ENCODE data around the gene PMFBP1. TPM values are rescaled to one million over a fixed set of nuclear protein-coding genes. Genes with fewer than 3 reads are reported as not detected.

PMFBP1 gene
- polyA plus RNA-seq, 6 donors from 2014 or later: 0.23 to 1.3 TPM; not detected in 4

GRCh38 chr16:72137380-72138063 lies 34.4 kb downstream of the PMFBP1 start:
- peak overlapping the region in 1 of 8 donors; percentile 79 for H3K4me3 Mint-ChIP-seq
- H3K36me3 Mint-ChIP-seq: peaks cover 0 to 10% of the 10 kb centered on the region in 2 donors
- H3K27me3 Mint-ChIP-seq: no peaks in the 10 kb centered on the region
- H3K27ac Mint-ChIP-seq: no peak overlapping the region
- no peak for DNase-seq
- no peak for ATAC-seq (ENCODE audit: low read depth in 2 of 2)
- no peaks in the 10 kb centered on the region for H3K4me1 Mint-ChIP-seq
- peaks cover 0 to 1% (median 0%) of the 10 kb centered on the region in 7 donors for H3K9me3 Mint-ChIP-seq

DNA sequence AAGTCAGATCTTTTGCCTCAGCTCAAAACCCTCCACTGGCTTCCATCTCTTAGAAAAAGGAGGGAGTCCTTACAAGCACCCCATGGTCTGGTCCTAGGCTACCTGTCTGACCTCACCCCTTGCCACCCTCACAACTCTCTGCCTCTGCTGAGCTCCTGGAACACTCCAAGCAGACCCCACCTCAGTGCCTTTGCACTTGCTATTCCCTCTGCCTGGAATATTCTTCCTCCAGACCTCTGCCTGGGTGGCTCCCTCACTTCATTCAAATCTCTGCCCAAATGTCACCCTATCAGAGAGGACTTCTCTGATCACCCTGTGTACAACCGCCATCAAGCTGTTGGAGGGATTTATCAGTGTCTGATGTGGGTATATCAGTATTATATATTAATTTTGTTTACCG lies 37.4 kb downstream of the PMFBP1 start:
- Mint-ChIP-seq H3K4me1 (no peaks in the 10 kb centered on the region), H3K27ac (no peak overlapping the region), H3K27me3 (no peaks in the 10 kb centered on the region), H3K9me3 (peaks cover 0 to 1% (median 0%) of the 10 kb centered on the region in 7 donors), H3K36me3 (peaks cover 0 to 7% of the 10 kb centered on the region in 2 donors), H3K4me3 (no peak overlapping the region)
- DNase-seq (no peak), ATAC-seq (ENCODE audit: low read depth in 2 of 2) (no peak)

- no peaks in the 10 kb centered on the region for H3K27me3 Mint-ChIP-seq
- H3K4me3 Mint-ChIP-seq: no peak overlapping the region
- no peaks in the 10 kb centered on the region for H3K9me3 Mint-ChIP-seq
- peaks cover 0 to 7% of the 10 kb centered on the region in 2 donors for H3K36me3 Mint-ChIP-seq
- ATAC-seq (ENCODE audit: low read depth in 2 of 2) (no peak), DNase-seq (no peak)
- H3K27ac Mint-ChIP-seq: no peak overlapping the region
- H3K4me1 Mint-ChIP-seq: no peaks in the 10 kb centered on the region
Observed at GRCh38 chr16:72132726-72133125, 39.2 kb downstream of the PMFBP1 start.

GRCh38 chr16:72131036-72131435 lies 40.9 kb downstream of the PMFBP1 start:
- ATAC-seq (ENCODE audit: low read depth in 2 of 2) (no peak), DNase-seq (no peak)
- no peak overlapping the region for H3K27ac Mint-ChIP-seq
- no peaks in the 10 kb centered on the region for H3K36me3 Mint-ChIP-seq
- no peak overlapping the region for H3K4me3 Mint-ChIP-seq
- H3K27me3 Mint-ChIP-seq: no peaks in the 10 kb centered on the region
- no peaks in the 10 kb centered on the region for H3K4me1 Mint-ChIP-seq
- H3K9me3 Mint-ChIP-seq: no peaks in the 10 kb centered on the region

DNA sequence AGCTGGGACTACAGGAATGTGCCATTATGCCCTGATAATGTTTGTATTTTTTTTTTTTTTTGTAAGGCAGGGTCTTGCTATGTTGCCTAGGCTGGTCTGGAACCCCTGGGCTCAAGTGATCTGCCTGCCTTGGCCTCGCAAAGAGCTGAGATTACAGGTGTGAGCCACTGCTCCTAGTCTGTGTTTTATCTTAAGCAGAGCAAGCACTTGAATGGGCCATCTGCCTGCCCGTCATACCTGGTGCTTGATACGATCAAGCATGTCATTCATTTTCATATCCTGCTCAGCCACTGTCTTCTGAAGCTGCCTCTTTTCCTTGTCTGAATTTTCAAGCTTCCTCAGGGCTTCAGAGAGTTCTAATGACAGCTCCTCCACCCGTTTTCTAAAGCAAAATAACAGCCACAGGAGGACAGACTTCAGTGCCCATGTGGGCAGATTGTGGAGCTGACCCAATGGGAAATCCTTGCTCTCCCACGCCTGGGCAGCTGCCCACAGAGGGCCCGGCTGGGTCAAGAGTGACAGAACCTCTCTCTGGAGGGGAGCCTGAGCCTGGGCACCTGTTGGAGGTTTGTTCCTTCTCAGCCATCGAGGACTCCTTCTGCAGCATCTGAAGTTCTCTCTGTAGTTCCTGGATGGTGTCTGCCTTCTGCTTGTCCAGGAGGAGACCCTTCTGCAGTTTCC lies 41.8 kb downstream of the PMFBP1 start:
- Mint-ChIP-seq H3K4me1 (peaks cover 0 to 1% (median 0%) of the 10 kb centered on the region in 3 donors), H3K4me3 (no peak overlapping the region), H3K27me3 (no peaks in the 10 kb centered on the region), H3K9me3 (no peaks in the 10 kb centered on the region), H3K36me3 (no peaks in the 10 kb centered on the region), H3K27ac (peak overlapping the region in 1 of 6 donors; percentile 43)
- ATAC-seq (ENCODE audit: low read depth in 2 of 2) (no peak), DNase-seq (no peak)

DNA sequence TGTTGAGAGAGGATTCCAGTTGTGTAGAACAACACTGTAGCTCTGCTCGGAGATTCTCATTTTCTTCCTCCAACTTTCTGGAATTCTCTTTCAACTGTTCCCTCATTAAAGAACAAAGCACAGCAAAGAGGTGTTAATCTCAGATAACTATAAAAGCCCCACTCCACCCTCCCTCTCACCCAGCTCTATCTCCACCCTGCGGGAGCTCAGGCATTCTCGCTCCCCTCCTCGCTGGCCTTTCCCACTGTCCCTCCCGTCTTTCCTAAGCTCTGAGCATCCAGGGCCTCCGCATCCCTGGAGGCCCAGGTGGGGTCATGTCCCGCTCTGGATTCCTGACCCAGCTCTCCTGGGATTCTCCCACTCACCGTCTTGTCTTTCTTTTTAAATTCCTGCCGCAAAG lies 43.3 kb downstream of the PMFBP1 start:
- no peak for ATAC-seq (ENCODE audit: low read depth in 2 of 2)
- Mint-ChIP-seq H3K9me3 (no peaks in the 10 kb centered on the region), H3K27ac (no peak overlapping the region), H3K4me3 (no peak overlapping the region), H3K27me3 (no peaks in the 10 kb centered on the region), H3K4me1 (peaks cover 0 to 5% (median 0%) of the 10 kb centered on the region in 3 donors), H3K36me3 (no peaks in the 10 kb centered on the region)
- DNase-seq: no peak

GRCh38 chr16:72126429-72126765 lies 45.6 kb downstream of the PMFBP1 start:
- H3K9me3 Mint-ChIP-seq: no peaks in the 10 kb centered on the region
- peaks cover 0 to 5% (median 0%) of the 10 kb centered on the region in 3 donors for H3K4me1 Mint-ChIP-seq
- DNase-seq (no peak), ATAC-seq (ENCODE audit: low read depth in 2 of 2) (no peak)
- no peaks in the 10 kb centered on the region for H3K27me3 Mint-ChIP-seq
- peak overlapping the region in 2 of 6 donors; percentile 5 to 38 for H3K27ac Mint-ChIP-seq
- H3K36me3 Mint-ChIP-seq: no peaks in the 10 kb centered on the region
- H3K4me3 Mint-ChIP-seq: no peak overlapping the region

GRCh38 chr16:72125635-72126428 lies 46.1 kb downstream of the PMFBP1 start:
- Mint-ChIP-seq H3K9me3 (no peaks in the 10 kb centered on the region), H3K36me3 (no peaks in the 10 kb centered on the region), H3K4me1 (peaks cover 0 to 5% (median 0%) of the 10 kb centered on the region in 3 donors), H3K27ac (no peak overlapping the region), H3K27me3 (no peaks in the 10 kb centered on the region), H3K4me3 (no peak overlapping the region)
- ATAC-seq (ENCODE audit: low read depth in 2 of 2) (no peak), DNase-seq (no peak)

DNA sequence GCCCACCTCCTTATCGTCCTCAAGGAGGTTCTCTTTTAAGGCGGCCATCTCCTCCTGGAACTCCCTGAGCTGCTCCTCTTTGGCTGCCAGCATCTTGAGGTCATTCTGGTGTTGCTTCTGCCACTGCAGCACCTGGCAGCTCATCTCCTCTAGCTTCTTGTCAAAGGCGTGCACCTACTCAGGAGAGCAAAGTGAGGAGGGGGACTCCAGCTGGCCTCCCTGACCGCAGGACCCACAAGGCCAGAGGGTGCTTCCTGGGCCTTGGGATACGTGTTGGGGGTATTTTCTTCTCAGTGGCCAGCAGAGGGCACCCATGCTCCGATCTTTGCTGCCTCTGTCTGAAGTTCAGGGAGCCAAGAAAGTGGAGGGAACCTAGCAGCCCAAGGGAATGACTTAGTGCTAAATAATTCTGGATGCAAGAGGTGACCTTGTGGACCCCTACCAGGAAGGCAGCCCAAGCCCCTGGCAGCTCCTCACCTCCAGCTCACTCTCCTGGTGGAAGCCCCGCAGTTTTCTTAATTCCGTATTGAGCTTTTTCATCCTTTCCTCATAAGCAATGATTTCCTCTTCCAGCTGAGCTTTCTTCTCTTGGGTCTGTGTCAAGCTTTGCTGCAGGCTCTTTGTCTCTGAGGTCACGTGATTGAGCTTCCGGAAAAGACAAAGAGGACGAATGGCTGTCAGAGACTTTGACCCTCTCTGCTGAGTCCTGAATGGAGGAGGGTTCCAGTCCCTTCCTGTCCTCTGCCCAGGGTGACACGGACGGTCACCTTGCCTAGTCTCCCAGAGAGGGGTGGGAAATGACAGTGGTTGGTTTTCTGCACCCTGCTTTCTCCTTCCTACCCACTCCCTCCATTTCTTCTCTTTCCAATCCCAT lies 47.0 kb downstream of the PMFBP1 start:
- Mint-ChIP-seq H3K4me3 (peak overlapping the region in 1 of 8 donors; percentile 15), H3K27ac (peak overlapping the region in 3 of 6 donors; percentile 52 to 70 (median 54)), H3K9me3 (no peaks in the 10 kb centered on the region), H3K36me3 (no peaks in the 10 kb centered on the region), H3K4me1 (peaks cover 0 to 5% (median 0%) of the 10 kb centered on the region in 3 donors), H3K27me3 (no peaks in the 10 kb centered on the region)
- ATAC-seq (ENCODE audit: low read depth in 2 of 2) (peak; percentile 32 to 41), DNase-seq (peak; percentile 51)

- peaks cover 0 to 5% (median 0%) of the 10 kb centered on the region in 3 donors for H3K4me1 Mint-ChIP-seq
- ATAC-seq (ENCODE audit: low read depth in 2 of 2): no peak
Observed at GRCh38 chr16:72124148-72124547, 47.8 kb downstream of the PMFBP1 start.

GRCh38 chr16:72123426-72123825 lies 48.5 kb downstream of the PMFBP1 start:
- no peak for ATAC-seq (ENCODE audit: low read depth in 2 of 2)
- H3K27ac Mint-ChIP-seq: no peak overlapping the region
- H3K4me3 Mint-ChIP-seq: peak overlapping the region in 1 of 8 donors; percentile 42
- no peak for DNase-seq
- H3K27me3 Mint-ChIP-seq: no peaks in the 10 kb centered on the region
- H3K36me3 Mint-ChIP-seq: no peaks in the 10 kb centered on the region
- H3K9me3 Mint-ChIP-seq: no peaks in the 10 kb centered on the region
- H3K4me1 Mint-ChIP-seq: peaks cover 0 to 5% (median 0%) of the 10 kb centered on the region in 3 donors

More at GRCh38 chr16:72124148-72124547, 47.8 kb downstream of the PMFBP1 start:
- no peak for DNase-seq
- H3K27ac Mint-ChIP-seq: no peak overlapping the region
- H3K27me3 Mint-ChIP-seq: no peaks in the 10 kb centered on the region
- H3K9me3 Mint-ChIP-seq: no peaks in the 10 kb centered on the region
- H3K4me3 Mint-ChIP-seq: no peak overlapping the region
- H3K36me3 Mint-ChIP-seq: no peaks in the 10 kb centered on the region

- Mint-ChIP-seq H3K4me1 (peaks cover 0 to 5% (median 0%) of the 10 kb centered on the region in 3 donors), H3K27ac (no peak overlapping the region), H3K9me3 (no peaks in the 10 kb centered on the region), H3K27me3 (no peaks in the 10 kb centered on the region), H3K36me3 (no peaks in the 10 kb centered on the region), H3K4me3 (no peak overlapping the region)
- ATAC-seq (ENCODE audit: low read depth in 2 of 2) (no peak), DNase-seq (no peak)
Observed at GRCh38 chr16:72122916-72123315, 49.0 kb downstream of the PMFBP1 start.

- Mint-ChIP-seq H3K9me3 (no peaks in the 10 kb centered on the region), H3K27ac (peak overlapping the region in 1 of 6 donors; percentile 74), H3K4me1 (peaks cover 0 to 5% (median 0%) of the 10 kb centered on the region in 3 donors), H3K4me3 (no peak overlapping the region), H3K27me3 (no peaks in the 10 kb centered on the region), H3K36me3 (no peaks in the 10 kb centered on the region)
- DNase-seq: no peak
- ATAC-seq (ENCODE audit: low read depth in 2 of 2): no peak
Observed at GRCh38 chr16:72122308-72122707, 49.6 kb downstream of the PMFBP1 start.
